Stimulated activated CD4-positive, alpha-beta T cell treated with anti-CD3 and anti-CD28 coated beads, Interleukin-1b, Interleukin-23, amount 100 ng/mL, for 4 hours (primary cell): Measurements from ENCODE around the gene CCDC102A.
A peak's percentile ranks its signal among the peaks of the same experiment; 100 is the strongest.
"Not testable (repeated sequence)": the region's sequence is repeated elsewhere in the genome, so short reads cannot be mapped to it uniquely, and the experiment has no call there.

ENCODE experiments used
- DNase-seq, 2 donors: peaks; one replicate each; pipeline ENCODE4 v3.0.0-alpha.2; 2020; ENCODE audit warnings: low read depth in 2 of 2

The CCDC102A gene

GRCh38 chr16:57502048-57502775, 34.2 kb downstream of the CCDC102A start:
- DNase-seq: no peak

GRCh38 chr16:57501492-57501891, 34.9 kb downstream of the CCDC102A start:
- no peak for DNase-seq

- no peak for DNase-seq
Measured at GRCh38 chr16:57500578-57501111, 35.7 kb downstream of the CCDC102A start.

GRCh38 chr16:57499941-57500340, 36.4 kb downstream of the CCDC102A start:
- not testable (repeated sequence) for DNase-seq

- DNase-seq: no peak
Measured at GRCh38 chr16:57498031-57498430, 38.3 kb downstream of the CCDC102A start.

- no peak for DNase-seq
Measured at GRCh38 chr16:57497121-57497520, 39.2 kb downstream of the CCDC102A start.

- no peak for DNase-seq
Measured at GRCh38 chr16:57493767-57494166, 42.6 kb downstream of the CCDC102A start.

- no peak for DNase-seq
Measured at GRCh38 chr16:57489229-57489628, 47.1 kb downstream of the CCDC102A start.

- no peak for DNase-seq
Measured at GRCh38 chr16:57486858-57487834, 49.2 kb downstream of the CCDC102A start.

GRCh38 chr16:57485916-57486857, 50.2 kb downstream of the CCDC102A start, which contains the start of gene DOK4:
DOK4 (minus strand) TSS chr16:57486493; CDS start chr16:57479507, 6,986 bp downstream.
- peak; percentile 72 to 86 for DNase-seq

- no peak for DNase-seq
Measured at GRCh38 chr16:57485091-57485915, 51.1 kb downstream of the CCDC102A start.

GRCh38 chr16:57484515-57485005, 51.8 kb downstream of the CCDC102A start:
- DNase-seq: no peak

- no peak for DNase-seq
Measured at GRCh38 chr16:57483725-57484514, 52.5 kb downstream of the CCDC102A start.

- DNase-seq: no peak
Measured at GRCh38 chr16:57482845-57483545, 53.4 kb downstream of the CCDC102A start.

- DNase-seq: no peak
Measured at GRCh38 chr16:57481421-57481820, 55.0 kb downstream of the CCDC102A start.

GRCh38 chr16:57480754-57481230, 55.6 kb downstream of the CCDC102A start:
- no peak for DNase-seq

GRCh38 chr16:57479976-57480753, 56.2 kb downstream of the CCDC102A start:
- no peak for DNase-seq
